ENCODE results near the gene C15orf39. TPM values are rescaled to one million over a fixed set of nuclear protein-coding genes. Genes with fewer than 3 reads are reported as not detected.

Gene C15orf39
- total RNA-seq, 1 experiment from 2014 or later: 28.9 TPM

DNA sequence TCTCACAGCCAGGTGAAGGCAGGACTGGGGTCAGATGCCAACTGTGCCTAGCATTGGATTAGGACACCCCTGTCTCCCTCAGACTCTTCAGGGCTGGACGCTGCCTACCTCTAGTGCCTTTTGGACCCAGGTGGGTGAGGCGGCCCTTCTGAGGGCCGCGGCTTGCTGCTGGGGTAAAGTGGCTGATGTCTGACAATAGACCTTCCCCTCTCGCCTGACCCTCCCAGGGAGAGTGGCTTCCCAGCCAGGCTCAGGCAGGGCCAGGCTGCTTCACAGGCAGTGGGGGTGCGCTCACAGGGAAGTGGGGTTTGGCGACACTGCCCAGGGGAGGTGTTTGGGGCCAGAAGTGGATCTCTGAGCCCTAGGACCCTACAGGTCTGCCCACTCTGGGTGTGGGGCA lies 43.3 kb upstream of the C15orf39 start:
- Histone ChIP-seq H3K4me3 (ENCODE audit: low read depth, low read length, poor library complexity, severe bottlenecking) (no peak overlapping the region), H3K27me3 (replicated peaks; ENCODE audit: insufficient read depth, low read depth, low read length, poor library complexity) (no peaks in the 10 kb centered on the region), H3K27ac (ENCODE audit: low read depth, low read length, poor library complexity, severe bottlenecking) (no peak overlapping the region), H3K36me3 (ENCODE audit: insufficient read depth, low read length, poor library complexity, severe bottlenecking) (no peaks in the 10 kb centered on the region), H3K9me3 (ENCODE audit: low read depth, low read length, poor library complexity, severe bottlenecking) (no peaks in the 10 kb centered on the region), H3K4me1 (ENCODE audit: insufficient read depth, low read length, poor library complexity, severe bottlenecking) (no peaks in the 10 kb centered on the region)
- ChIA-PET CTCF (no interaction called here), POLR2A (ENCODE audit: low non-redundant PET) (no interaction called here)
- DNase-seq (ENCODE audit: low spot score): no peak
- BruUV-seq (replicated peaks): no TSS peak
- intact Hi-C loops (cut with micrococcal nuclease; ENCODE audit: unreplicated experiment): no loop called here
- TF ChIP-seq EZH2 (IDR thresholded peaks at IDR 0.05; ENCODE audit: borderline replicate concordance, low read depth, low read length, poor library complexity, severe bottlenecking): no peak
- TF ChIP-seq, protein P1, sequence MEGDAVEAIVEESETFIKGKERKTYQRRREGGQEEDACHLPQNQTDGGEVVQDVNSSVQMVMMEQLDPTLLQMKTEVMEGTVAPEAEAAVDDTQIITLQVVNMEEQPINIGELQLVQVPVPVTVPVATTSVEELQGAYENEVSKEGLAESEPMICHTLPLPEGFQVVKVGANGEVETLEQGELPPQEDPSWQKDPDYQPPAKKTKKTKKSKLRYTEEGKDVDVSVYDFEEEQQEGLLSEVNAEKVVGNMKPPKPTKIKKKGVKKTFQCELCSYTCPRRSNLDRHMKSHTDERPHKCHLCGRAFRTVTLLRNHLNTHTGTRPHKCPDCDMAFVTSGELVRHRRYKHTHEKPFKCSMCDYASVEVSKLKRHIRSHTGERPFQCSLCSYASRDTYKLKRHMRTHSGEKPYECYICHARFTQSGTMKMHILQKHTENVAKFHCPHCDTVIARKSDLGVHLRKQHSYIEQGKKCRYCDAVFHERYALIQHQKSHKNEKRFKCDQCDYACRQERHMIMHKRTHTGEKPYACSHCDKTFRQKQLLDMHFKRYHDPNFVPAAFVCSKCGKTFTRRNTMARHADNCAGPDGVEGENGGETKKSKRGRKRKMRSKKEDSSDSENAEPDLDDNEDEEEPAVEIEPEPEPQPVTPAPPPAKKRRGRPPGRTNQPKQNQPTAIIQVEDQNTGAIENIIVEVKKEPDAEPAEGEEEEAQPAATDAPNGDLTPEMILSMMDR (conservative IDR thresholded peaks at IDR 0.05; ENCODE audit: low read depth, low read length): no peak

DNA sequence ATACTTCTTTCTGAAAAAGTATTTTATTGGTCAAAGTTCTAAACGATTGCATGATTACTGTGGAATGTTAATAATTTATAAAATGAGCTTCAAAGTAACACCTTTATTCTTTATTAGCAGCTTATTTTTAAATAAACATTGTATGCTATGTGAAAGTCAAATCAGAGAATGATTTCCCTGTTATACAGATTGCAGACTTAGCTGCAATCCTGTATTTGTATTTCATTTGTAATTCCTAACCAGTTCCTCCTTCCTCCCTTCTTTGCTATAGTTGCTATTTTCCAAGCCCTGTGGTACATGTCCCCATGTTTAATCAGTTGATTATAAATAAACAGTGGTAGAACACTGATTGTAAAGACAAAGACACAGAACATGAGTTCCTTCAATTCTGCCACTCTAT lies 42.4 kb upstream of the C15orf39 start:
- no peak overlapping the region for H3K27ac ChIP-seq (ENCODE audit: low read depth, low read length, poor library complexity, severe bottlenecking)
- H3K9me3 ChIP-seq (ENCODE audit: low read depth, low read length, poor library complexity, severe bottlenecking): no peaks in the 10 kb centered on the region
- intact Hi-C loops (cut with micrococcal nuclease; ENCODE audit: unreplicated experiment): no loop called here
- no peak overlapping the region for H3K4me3 ChIP-seq (ENCODE audit: low read depth, low read length, poor library complexity, severe bottlenecking)
- no peaks in the 10 kb centered on the region for H3K4me1 ChIP-seq (ENCODE audit: insufficient read depth, low read length, poor library complexity, severe bottlenecking)
- DNase-seq (ENCODE audit: low spot score): no peak
- CTCF ChIA-PET: no interaction called here
- BruUV-seq (replicated peaks): no TSS peak
- no peaks in the 10 kb centered on the region for H3K36me3 ChIP-seq (ENCODE audit: insufficient read depth, low read length, poor library complexity, severe bottlenecking)
- no peaks in the 10 kb centered on the region for H3K27me3 ChIP-seq (replicated peaks; ENCODE audit: insufficient read depth, low read depth, low read length, poor library complexity)
- TF ChIP-seq, protein P1 (conservative IDR thresholded peaks at IDR 0.05; ENCODE audit: low read depth, low read length): no peak
- no peak for TF ChIP-seq EZH2 (IDR thresholded peaks at IDR 0.05; ENCODE audit: borderline replicate concordance, low read depth, low read length, poor library complexity, severe bottlenecking)
- POLR2A ChIA-PET (ENCODE audit: low non-redundant PET): no interaction called here

GRCh38 chr15:75161106-75161916 lies 40.4 kb upstream of the C15orf39 start:
- CTCF ChIA-PET: no interaction called here
- H3K9me3 ChIP-seq (ENCODE audit: low read depth, low read length, poor library complexity, severe bottlenecking): no peaks in the 10 kb centered on the region
- no peak for DNase-seq (ENCODE audit: low spot score)
- TF ChIP-seq EZH2 (IDR thresholded peaks at IDR 0.05; ENCODE audit: borderline replicate concordance, low read depth, low read length, poor library complexity, severe bottlenecking): no peak
- no peaks in the 10 kb centered on the region for H3K27me3 ChIP-seq (replicated peaks; ENCODE audit: insufficient read depth, low read depth, low read length, poor library complexity)
- no peaks in the 10 kb centered on the region for H3K36me3 ChIP-seq (ENCODE audit: insufficient read depth, low read length, poor library complexity, severe bottlenecking)
- no peaks in the 10 kb centered on the region for H3K4me1 ChIP-seq (ENCODE audit: insufficient read depth, low read length, poor library complexity, severe bottlenecking)
- BruUV-seq (replicated peaks): no TSS peak
- H3K27ac ChIP-seq (ENCODE audit: low read depth, low read length, poor library complexity, severe bottlenecking): no peak overlapping the region
- POLR2A ChIA-PET (ENCODE audit: low non-redundant PET): no interaction called here
- intact Hi-C loops (cut with micrococcal nuclease; ENCODE audit: unreplicated experiment): no loop called here
- H3K4me3 ChIP-seq (ENCODE audit: low read depth, low read length, poor library complexity, severe bottlenecking): no peak overlapping the region
